GM12878 (cell line): ENCODE results near the gene LZIC. TPM values are rescaled to one million over a fixed set of nuclear protein-coding genes. Genes with fewer than 3 reads are reported as not detected.

ENCODE experiments used
- ASH2L ChIP-seq: fragments of 300-600, 200-600 bp; sonication (generic); IDR thresholded peaks from 2 replicates; pipeline ENCODE4 v1.6.1; 2017; ENCODE audit warnings: low read depth, mild to moderate bottlenecking, borderline replicate concordance
- ELK1 ChIP-seq: IDR thresholded peaks from 2 replicates; pipeline ENCODE4 v1.6.1; 2012; ENCODE audit warnings: low read depth, low read length, improper control_type of control experiment
- IRF3 ChIP-seq: fragments of 450-650 bp; IDR thresholded peaks from 2 replicates; pipeline ENCODE4 v1.6.1; 2014; ENCODE audit warnings: mild to moderate bottlenecking
- JUND ChIP-seq: IDR thresholded peaks from 2 replicates; pipeline ENCODE4 v1.6.1; 2012; ENCODE audit warnings: low read depth, mild to moderate bottlenecking, low read length, improper control_type of control experiment, moderate library complexity
- LARP7 ChIP-seq: fragments of 450-650 bp; IDR thresholded peaks from 2 replicates; pipeline ENCODE4 v1.6.1; 2017; ENCODE audit warnings: mild to moderate bottlenecking
- MAX ChIP-seq: IDR thresholded peaks from 2 replicates; pipeline ENCODE4 v1.6.1; 2012; ENCODE audit warnings: low read depth, low read length, improper control_type of control experiment
- NFYB ChIP-seq: IDR thresholded peaks from 2 replicates; pipeline ENCODE4 v1.6.1; 2011; ENCODE audit warnings: low read depth, mild to moderate bottlenecking, low read length, improper control_type of control experiment, moderate library complexity; ENCODE audit not compliant: insufficient read depth
- POU2F2 ChIP-seq: IDR thresholded peaks from 3 replicates; pipeline ENCODE4 v1.6.1; 2011; ENCODE audit warnings: low read depth, mild to moderate bottlenecking, low read length, borderline replicate concordance
- RB1 ChIP-seq: fragments of 450-650 bp; formaldehyde crosslinking; IDR thresholded peaks from 2 replicates; pipeline ENCODE4 v1.6.1; 2017; ENCODE audit warnings: mild to moderate bottlenecking, borderline replicate concordance
- RCOR1 ChIP-seq: conservative IDR thresholded peaks from 2 replicates; pipeline ENCODE4 v1.6.1; 2012; ENCODE audit warnings: low read depth, low read length, improper control_type of control experiment
- SREBF1 ChIP-seq: IDR thresholded peaks from 2 replicates; pipeline ENCODE4 v1.6.1; 2012; ENCODE audit warnings: mild to moderate bottlenecking, low read length
- SREBF2 ChIP-seq: IDR thresholded peaks from 2 replicates; pipeline ENCODE4 v1.6.1; 2012; ENCODE audit warnings: mild to moderate bottlenecking, low read length
- TBL1XR1 ChIP-seq: IDR thresholded peaks from 2 replicates; pipeline ENCODE4 v1.6.1; 2012; ENCODE audit warnings: low read depth, low read length, improper control_type of control experiment
- ZNF207 ChIP-seq: fragments of 450-650 bp; IDR thresholded peaks from 2 replicates; pipeline ENCODE4 v1.6.1; 2014; ENCODE audit warnings: antibody characterized with exemption, mild to moderate bottlenecking, borderline replicate concordance
- ZNF622 ChIP-seq: fragments of 450-650 bp; IDR thresholded peaks from 2 replicates; pipeline ENCODE4 v1.6.1; 2017; ENCODE audit warnings: mild to moderate bottlenecking, inconsistent platforms
- polyA plus RNA-seq, 11 experiments: library from polyadenylated mRNA; depleted of rRNA in 4 of 11; unstranded in 6 of 11; stranded (reverse) in 5 of 11; fragments of >200 nt; fragmentation: Nextera tagmentation in 4 of 11; fragmentation: Illumina TruSeq in 1 of 11; extraction: Ambion mirVana in 4 of 11; extraction: Trizol in 1 of 11; gene quantifications; 1 replicate in 1 of 11; 2 replicates in 10 of 11; pipeline versions ENCODE4 v1.2.1 to v1.2.3, GENCODE V29; 2011 to 2016; ENCODE audit warnings: inconsistent platforms in 2 of 11, missing spikeins in 2 of 11, low read depth in 1 of 11
- total RNA-seq, 4 experiments: library from RNA; depleted of rRNA in 3 of 4; stranded (reverse); fragments of >200 nt in 3 of 4; fragmentation: Illumina TruSeq in 1 of 4; extraction: Trizol in 1 of 4; gene quantifications; 2 replicates each; pipeline versions ENCODE4 v1.2.1 to v1.2.3, GENCODE V29; 2013 to 2021
- TF ChIP-seq, protein P1 (sequence below): IDR thresholded peaks from 2 replicates; pipeline ENCODE4 v1.6.1; 2011; ENCODE audit warnings: borderline replicate concordance, low read depth, mild to moderate bottlenecking, moderate library complexity, mixed read lengths, low read length; ENCODE audit not compliant: insufficient read depth; ENCODE audit errors: extremely low read length
- TF ChIP-seq, protein P2 (sequence below): IDR thresholded peaks from 2 replicates; pipeline ENCODE4 v1.6.1; 2011; ENCODE audit warnings: low read depth, mild to moderate bottlenecking, low read length, moderate library complexity, borderline replicate concordance; ENCODE audit errors: extremely low read depth

LZIC gene
- total and polyA plus RNA-seq, 10 of the 15 experiments (the other 5 are each of a cell fraction or from before 2014, with no cell fraction given), result 7.3 to 30.3 (median 17.1) TPM

DNA sequence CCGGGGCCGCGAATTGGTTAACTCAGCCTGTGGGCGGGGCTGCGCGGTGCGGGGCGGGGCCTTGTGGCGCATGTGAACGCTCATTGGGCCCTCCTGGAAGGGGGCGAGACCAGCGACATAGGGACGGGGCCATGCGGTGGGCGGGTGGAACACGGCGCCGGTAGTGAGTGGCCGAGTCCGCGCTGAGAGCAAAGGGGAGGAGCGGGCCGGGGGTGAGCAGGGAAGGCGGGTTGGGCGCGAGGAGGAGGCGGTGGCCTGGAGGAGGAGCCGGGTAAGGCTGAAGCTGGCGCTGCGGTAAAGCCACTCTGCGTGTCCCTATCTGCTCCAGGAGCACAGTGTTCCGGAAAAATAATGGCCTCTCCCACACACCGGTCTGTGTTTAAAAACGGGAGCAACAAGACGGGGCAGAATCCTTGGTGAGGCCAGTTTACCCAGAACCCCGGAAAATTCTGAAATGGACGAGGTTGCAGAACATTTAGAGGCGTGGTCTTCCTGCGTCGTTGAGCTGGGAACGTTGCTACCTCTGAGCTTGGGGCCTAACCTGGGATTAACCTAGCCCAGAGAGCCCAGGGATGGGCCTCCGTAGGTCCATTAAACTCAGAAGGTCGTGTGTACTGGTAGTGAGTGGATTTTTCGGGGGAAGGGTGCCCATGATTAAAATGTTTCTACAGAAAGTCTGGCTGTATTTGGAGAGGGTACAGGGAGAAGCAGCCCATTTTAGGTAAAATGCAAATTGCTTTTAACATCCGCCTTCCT, 32.6 kb downstream of the LZIC start (continued):
- TF ChIP-seq ELK1, result peak; percentile 77; the same call in 1 of the 2 replicates
- peak; percentile 53; the same call in 1 of the 2 replicates for TF ChIP-seq JUND
- TF ChIP-seq SREBF1, result peak; percentile 49; the same call in 1 of the 2 replicates
- TF ChIP-seq IRF3, result 0 out of 2 replicates have a peak, but pooled peaks have one; percentile 45
- TF ChIP-seq, protein P1, sequence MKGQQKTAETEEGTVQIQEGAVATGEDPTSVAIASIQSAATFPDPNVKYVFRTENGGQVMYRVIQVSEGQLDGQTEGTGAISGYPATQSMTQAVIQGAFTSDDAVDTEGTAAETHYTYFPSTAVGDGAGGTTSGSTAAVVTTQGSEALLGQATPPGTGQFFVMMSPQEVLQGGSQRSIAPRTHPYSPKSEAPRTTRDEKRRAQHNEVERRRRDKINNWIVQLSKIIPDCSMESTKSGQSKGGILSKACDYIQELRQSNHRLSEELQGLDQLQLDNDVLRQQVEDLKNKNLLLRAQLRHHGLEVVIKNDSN, result no peak
- TF ChIP-seq TBL1XR1, result no peak
- TF ChIP-seq ZNF207, result no peak
- TF ChIP-seq POU2F2, result peak; percentile 92; the same call in 2 of the 3 replicates
- no peak for TF ChIP-seq SREBF2
- no peak for TF ChIP-seq ZNF622
- TF ChIP-seq RB1, result no peak
- TF ChIP-seq, protein P2, sequence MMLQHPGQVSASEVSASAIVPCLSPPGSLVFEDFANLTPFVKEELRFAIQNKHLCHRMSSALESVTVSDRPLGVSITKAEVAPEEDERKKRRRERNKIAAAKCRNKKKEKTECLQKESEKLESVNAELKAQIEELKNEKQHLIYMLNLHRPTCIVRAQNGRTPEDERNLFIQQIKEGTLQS, result no peak
- TF ChIP-seq LARP7, result no peak
- no peak for TF ChIP-seq ASH2L
- no peak for TF ChIP-seq MAX
- peak; percentile 62; the same call in 1 of the 2 replicates for TF ChIP-seq NFYB
- no peak for TF ChIP-seq RCOR1
